ENCODE measurements around the gene IQCN.

IQCN gene, protein sequence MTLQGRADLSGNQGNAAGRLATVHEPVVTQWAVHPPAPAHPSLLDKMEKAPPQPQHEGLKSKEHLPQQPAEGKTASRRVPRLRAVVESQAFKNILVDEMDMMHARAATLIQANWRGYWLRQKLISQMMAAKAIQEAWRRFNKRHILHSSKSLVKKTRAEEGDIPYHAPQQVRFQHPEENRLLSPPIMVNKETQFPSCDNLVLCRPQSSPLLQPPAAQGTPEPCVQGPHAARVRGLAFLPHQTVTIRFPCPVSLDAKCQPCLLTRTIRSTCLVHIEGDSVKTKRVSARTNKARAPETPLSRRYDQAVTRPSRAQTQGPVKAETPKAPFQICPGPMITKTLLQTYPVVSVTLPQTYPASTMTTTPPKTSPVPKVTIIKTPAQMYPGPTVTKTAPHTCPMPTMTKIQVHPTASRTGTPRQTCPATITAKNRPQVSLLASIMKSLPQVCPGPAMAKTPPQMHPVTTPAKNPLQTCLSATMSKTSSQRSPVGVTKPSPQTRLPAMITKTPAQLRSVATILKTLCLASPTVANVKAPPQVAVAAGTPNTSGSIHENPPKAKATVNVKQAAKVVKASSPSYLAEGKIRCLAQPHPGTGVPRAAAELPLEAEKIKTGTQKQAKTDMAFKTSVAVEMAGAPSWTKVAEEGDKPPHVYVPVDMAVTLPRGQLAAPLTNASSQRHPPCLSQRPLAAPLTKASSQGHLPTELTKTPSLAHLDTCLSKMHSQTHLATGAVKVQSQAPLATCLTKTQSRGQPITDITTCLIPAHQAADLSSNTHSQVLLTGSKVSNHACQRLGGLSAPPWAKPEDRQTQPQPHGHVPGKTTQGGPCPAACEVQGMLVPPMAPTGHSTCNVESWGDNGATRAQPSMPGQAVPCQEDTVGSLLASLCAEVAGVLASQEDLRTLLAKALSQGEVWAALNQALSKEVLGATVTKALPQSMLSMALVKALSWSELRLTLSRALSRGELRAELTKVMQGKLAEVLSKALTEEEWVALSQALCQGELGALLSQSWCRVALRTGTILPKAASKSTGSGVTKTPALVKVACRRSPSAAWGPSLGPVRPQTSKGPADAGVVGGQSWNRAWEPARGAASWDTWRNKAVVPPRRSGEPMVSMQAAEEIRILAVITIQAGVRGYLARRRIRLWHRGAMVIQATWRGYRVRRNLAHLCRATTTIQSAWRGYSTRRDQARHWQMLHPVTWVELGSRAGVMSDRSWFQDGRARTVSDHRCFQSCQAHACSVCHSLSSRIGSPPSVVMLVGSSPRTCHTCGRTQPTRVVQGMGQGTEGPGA (N-terminal part only)

DNA sequence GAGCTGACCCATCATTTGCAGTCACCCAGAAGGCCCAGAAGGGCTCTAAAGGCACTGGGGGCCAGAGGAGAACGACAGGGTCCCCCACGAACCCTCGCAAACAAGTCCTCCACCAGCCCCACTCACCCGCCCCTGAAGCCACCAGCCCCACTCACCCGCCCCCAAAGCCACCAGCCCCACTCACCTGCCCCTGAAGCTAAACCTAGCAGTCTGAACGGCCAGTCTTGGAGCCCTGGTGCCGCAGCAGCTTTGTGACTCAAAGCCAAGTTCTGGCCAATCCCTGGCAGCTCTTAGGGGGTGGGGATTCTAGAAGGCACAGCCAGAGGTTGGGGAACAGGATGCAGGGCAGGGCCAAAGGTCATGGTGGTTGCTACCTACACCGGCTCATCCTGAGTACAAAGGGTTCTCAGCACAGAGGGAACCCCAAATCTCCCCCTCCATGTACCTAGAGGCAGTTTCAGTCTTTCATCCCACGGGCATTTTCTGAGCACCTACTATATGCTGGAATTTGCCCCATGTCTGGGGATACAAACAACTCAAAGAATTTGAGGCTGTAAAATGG is at the start of gene IQCN:
TSS of gene IQCN (minus strand) at position 234 of the 562 bp plus-strand sequence. CDS start 4,974 bp downstream, outside the sequence.
- DNase-seq (ENCODE audit: insufficient read length, low spot score) (no peak), FAIRE-seq (no peak)

DNA sequence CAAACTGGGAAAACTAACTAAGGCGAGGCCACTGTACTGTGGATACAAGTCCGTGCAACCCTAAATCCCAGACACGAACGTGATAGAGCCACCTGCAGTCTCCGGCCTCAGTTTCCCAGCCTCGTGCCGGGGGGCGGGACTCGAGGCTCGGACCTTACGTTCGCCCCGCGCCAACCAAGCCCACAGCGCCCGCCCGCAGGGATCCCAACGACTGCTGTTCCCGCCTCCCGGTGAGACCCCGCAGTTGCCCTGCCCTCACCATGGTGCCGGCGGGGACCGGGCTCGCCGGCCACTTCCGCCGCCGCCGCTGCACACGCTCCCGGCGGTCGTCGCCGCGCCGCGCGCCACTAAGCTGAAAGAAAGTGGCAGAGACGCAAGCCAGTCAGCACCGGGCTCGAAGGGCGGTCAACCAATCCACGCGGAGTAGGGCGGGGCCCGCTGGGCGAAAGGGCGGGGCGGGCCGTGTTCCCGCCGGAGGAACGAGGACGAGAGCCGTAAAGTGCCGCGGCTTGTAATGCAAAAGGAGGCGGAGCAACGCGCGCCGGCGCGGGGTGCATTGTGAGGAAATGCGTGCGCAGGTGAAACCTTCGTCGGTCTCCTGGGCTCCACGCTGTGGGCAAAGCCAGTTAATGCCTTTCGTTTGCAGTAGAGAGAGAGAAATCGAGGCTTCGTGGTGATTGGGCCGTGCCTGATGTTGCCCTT is 48.7 kb upstream of the IQCN start, which contains the start of gene LSM4:
TSS of gene LSM4 (minus strand) at position 318 of the 702 bp plus-strand sequence. CDS start at position 262, 56 bp downstream.
- DNase-seq (ENCODE audit: insufficient read length, low spot score) (peak; percentile 94), FAIRE-seq (peak; percentile 97)

DNA sequence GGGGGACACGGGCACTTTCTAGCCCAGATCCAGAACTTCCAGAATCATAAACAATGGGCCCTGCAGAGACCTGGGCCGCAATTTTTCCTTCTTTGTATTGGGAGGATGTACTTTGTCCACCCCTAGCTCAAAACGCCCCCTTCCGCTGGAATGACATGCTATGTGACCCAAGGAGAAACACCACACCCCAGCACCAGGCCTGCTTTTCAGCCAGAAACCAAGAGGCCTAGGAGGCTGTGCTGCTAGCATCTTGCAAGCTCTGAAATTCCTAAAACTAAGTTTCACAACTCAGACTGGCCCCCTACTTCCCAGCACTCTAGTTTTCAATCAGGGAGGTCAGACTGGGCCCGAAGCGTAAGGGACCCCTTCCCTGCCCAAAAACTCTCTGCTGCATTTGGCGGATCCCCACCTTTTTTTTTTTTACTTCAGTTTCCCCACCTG is 48.1 kb upstream of the IQCN start:
- DNase-seq (ENCODE audit: insufficient read length, low spot score) (no peak), FAIRE-seq (peak; percentile 96)

DNA sequence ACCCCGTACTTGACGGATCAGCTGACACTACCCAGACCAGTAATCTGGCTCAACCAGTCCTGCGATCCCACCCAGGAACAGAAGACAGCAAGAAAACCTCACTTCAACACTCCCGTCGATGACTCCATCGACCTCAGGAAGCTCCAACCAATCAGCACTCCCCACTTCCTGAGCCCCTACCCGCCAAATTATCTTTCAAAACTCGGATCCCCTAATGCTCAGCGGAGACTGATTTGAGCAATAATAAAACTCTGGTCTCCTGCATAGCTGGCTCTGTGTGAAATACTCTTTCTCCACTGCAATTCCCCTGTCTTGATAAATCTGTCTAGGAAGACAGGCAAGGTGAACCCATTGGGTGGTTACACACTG is 47.5 kb upstream of the IQCN start:
- DNase-seq (ENCODE audit: insufficient read length, low spot score) (no peak), FAIRE-seq (no peak)

DNA sequence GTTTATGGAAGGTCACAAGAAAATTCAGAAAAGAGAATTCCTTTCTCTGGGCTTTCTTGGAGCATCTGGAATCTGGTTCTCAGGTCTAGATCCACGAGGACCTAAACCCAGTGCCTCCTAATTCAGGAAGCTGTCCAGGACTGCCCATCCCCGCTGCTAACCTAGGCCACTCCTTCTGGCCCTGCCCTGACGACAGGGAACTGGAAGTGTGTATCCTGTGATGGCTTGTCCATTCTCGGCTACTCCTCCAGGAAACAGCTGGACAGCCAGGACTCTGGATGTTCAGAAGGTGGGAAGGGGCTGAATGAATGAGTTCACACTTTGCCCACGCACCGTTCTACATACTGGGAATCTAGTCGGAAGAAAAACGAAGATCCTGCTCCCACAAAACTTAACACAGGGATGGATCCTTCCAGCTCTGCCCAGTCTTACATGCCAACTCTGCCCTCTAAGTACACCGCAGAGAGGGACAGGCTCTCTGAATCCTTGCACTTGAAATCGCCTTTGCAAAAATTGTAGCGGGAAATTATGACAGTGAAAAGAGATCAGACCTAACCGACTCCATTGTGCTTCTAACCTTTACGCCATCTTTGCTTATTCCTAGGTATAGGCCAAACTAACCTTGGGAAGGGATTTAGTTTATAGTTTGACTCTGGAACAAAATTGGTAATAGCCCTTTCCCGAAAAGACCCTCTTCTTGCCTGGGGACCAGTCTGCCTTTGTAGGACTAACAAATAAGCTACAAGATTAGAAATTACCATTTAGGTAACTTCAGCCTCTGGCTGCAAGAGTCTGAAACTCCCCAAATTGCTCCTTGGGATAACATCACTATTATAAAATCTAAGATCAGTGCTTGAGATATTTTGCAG is 46.8 kb upstream of the IQCN start:
- DNase-seq (ENCODE audit: insufficient read length, low spot score) (no peak), FAIRE-seq (no peak)

DNA sequence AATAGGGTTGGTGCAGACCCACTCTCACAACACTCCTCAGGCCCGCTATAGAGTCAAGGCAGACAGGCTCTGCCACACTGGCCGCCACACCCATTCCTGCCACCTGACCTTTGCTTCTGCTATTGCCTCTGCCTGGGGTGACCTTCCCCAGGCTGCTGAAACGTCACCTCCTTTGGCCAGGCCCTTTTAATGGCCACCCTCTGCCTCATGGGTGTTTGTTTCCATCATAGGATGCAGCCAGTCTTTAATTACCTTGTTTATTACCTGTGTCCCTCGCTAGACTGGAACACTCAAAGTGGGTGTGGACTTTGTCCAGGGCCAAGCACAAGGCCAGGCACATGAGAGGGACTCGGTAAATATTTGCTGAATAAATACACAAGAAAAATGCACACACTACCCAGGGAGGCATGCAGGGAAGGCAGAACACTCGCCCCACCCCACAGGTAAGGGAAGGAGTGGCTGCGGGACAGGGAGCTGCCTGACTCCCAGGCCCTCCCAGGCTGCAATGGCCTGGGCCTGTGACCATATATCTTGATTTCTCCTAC is 45.4 kb upstream of the IQCN start:
- no peak for DNase-seq (ENCODE audit: insufficient read length, low spot score)
- FAIRE-seq, result no peak

DNA sequence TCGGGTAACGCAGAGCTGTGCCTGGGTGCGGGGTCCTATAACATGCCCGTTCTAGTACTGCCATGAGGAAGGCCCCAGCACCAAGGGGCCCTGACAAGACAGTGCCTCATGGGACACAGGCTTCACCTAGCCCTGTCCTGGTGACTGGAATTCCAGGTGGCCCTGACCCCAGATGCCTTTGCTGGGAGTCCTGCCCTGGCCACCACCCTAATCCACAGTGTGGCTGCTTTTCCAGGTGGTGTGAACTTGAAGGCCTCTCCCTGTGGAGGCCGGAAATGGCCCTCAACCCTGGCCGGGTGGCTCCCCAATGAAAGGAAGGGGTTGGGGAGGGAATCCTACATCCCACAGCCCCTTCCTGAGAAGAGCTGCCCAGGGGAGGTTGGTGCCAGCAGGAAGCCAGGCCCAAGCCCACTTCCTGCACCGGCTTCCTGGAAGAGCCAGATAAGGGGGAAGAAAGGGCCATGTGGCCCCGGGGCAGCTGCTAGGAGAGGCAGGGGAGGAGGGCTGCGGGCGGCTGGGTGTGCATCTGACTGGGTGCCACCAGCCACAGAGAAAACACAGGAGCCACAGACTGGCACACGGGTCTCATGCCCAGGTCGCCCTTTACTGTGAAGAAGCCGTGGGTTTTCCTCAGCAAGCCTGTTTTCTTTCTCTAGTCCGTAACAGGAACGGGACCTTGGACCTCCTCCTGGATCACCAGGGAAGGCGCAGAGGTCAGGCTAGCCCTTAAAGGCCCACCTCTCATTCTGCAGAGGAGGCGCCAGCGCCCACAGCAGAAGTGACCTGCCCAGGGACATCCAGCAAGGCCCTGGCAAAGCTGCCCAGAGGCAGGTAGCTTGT is 43.9 kb upstream of the IQCN start:
- DNase-seq (ENCODE audit: insufficient read length, low spot score) (no peak), FAIRE-seq (no peak)

DNA sequence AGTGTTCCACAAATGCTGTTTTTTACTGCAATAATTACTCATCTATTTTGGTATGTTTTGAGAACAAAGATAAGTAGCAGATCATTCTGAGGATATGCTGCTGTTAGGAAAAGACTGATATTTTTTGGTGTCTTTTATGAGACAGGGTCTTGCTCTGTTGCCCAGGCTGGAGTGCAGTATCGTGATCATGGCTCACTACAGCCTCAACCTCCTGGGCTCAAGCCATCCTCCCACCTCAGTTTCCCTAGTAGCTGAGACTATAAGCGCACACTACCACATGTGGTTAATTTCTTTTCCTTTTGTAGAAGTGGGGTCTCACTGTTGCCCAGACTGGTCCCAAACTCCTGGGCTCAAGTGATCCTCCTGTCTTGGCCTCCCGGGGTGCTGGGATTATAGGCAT is 39.1 kb upstream of the IQCN start:
- DNase-seq (ENCODE audit: insufficient read length, low spot score) (no peak), FAIRE-seq (no peak)

DNA sequence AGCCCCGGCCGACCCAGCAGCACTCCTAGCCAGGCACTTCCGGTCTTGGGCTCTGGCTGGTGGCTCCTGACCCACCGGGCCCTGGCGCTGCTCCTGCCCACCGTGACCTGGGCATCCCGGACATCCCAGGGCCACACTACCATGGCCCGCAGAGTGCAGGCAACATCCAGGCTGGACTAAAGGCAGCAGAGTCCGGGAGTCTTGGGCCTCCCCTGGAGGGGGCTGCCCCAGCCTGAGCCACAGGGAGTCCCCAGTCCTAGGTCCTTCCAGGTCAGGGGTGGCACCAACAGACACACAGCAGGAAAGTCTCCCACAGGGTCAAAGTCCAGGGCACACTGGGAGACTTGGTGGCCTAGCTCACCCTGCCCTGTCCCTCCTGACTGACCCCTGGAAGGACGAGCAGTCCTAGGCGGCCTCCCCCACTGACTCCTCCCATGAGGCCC is 37.9 kb upstream of the IQCN start:
- DNase-seq (ENCODE audit: insufficient read length, low spot score) (no peak), FAIRE-seq (no peak)

DNA sequence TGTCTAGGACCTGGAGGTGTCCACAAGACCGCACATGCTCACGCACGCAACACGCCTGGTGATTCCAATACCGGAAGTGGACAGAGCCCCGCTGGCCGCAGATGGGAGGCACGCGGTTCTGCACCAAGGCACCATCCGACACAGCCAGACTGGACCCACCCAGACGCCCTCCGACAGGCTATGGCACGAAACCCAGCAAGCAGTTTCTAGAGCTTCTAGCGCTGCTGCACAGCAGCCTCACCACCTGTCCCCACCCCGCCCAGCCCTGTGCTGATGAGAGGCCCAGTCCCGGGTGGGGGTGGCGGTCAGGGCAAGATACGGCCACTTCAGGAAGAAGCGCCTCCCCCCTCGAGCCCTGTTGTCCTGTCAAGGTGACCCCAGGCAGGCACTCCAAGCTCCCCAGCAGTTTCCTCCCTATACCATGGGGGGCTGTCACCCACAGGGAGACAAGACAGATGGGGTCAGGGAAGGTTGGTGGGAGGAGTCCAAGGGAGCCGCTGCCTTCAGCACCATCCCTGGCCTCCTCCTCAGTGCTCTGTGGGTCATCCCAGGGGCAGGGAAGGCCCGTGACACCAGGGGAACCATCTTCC is 37.3 kb upstream of the IQCN start:
- DNase-seq (ENCODE audit: insufficient read length, low spot score), result no peak
- no peak for FAIRE-seq

DNA sequence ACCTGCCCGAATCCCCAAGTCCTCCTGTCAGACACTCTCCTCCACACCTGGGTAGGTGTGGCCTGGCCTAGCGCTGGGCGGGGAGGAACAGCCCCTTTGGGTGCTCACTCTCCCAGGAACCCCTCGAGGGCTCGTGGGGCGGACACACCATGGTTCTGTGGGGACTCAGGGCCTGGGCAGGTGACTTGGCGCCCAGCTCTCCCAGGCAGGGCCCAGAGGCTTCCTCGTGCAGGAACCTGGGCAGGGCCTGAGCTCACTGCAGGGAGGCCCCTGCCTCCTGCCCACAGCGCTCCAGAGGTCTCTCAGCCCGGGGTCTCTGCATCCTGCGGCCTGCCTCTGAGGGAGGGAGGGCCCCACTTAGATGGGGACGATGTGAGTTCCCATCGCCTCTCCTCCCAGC is 36.7 kb upstream of the IQCN start:
- FAIRE-seq, result no peak
- no peak for DNase-seq (ENCODE audit: insufficient read length, low spot score)

DNA sequence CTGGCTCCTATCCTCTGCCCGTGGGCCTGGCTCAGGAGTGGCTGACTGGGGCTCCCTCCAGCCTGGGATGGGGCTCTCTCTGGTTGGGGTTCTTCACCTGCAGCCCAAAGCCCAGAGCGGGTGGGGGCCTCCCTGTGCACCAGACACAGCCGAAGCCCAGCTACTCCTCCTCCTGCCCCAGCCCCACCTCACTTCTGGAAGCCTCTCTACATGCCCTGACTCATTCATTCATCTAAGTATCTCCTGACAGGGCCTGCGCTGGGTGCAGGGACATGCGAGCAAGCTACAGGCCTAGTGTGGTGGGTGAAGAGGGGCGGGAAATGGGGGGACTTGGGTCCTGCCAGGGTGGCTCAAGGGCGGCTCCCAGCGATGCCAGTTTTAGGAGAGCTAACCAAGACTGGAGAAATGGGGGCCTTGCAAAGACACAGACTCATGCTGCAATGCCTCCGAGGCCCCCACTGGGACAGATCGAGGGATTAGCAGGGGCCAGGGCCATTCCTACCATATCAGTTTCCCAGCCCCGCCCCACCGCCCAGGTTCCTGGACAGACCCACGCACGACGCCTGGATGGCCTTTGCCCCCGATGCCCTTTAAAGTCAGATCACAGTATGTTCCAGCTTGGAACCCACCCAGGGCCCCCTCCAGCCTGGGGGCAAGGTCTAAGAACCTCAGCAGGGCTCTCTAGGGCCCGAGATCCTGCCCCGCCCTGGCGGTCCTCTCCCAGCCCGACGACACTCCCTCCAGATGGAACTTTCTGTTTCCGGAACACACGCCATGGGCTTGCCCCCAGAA is 36.1 kb upstream of the IQCN start:
- no peak for FAIRE-seq
- DNase-seq (ENCODE audit: insufficient read length, low spot score), result no peak

DNA sequence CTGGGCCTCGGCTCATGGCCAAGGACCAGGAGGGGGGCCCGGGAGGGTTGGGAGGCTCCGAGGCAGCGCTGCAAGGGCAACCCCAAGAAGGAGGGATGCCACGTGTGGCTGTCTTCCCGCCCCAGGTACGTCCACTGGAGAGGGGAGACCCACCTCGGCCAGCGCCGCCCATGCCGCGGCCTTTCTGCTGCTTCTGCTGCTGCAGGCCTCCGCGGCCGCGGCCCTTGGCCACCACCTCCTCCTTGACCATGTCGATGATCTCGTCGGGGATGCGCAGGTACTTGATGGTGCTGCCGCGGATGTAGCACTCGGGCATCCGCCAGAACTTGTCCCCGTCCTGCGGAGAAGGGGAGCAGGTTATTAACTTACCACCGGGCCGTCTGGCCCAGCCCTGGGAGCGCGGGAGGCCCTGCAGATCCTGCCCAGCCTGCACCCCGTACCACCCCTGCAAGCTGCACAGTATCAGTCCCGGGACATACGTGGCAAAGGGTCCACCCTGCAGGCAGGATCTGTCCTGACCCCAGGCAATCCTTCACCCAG is 35.3 kb upstream of the IQCN start:
- DNase-seq (ENCODE audit: insufficient read length, low spot score) (no peak), FAIRE-seq (no peak)

DNA sequence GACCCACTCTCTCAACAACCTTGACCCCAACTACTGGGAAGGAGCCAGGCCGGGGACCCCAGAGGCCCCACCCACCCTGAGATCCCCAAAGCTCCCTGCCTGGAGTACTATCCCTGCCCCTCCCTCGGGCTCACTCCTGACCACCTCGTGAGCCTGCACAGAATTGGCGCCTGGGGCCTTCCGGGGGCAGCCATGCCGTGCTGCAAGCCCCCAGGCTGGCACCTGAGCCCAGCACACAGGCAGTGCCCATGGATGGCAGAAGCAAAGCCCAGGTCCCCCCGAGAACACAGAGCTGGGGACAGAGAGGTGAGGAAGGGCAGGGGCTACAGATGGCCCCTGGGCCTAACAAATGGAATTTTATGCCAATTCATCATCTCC is 34.7 kb upstream of the IQCN start:
- DNase-seq (ENCODE audit: insufficient read length, low spot score), result no peak
- FAIRE-seq, result no peak

DNA sequence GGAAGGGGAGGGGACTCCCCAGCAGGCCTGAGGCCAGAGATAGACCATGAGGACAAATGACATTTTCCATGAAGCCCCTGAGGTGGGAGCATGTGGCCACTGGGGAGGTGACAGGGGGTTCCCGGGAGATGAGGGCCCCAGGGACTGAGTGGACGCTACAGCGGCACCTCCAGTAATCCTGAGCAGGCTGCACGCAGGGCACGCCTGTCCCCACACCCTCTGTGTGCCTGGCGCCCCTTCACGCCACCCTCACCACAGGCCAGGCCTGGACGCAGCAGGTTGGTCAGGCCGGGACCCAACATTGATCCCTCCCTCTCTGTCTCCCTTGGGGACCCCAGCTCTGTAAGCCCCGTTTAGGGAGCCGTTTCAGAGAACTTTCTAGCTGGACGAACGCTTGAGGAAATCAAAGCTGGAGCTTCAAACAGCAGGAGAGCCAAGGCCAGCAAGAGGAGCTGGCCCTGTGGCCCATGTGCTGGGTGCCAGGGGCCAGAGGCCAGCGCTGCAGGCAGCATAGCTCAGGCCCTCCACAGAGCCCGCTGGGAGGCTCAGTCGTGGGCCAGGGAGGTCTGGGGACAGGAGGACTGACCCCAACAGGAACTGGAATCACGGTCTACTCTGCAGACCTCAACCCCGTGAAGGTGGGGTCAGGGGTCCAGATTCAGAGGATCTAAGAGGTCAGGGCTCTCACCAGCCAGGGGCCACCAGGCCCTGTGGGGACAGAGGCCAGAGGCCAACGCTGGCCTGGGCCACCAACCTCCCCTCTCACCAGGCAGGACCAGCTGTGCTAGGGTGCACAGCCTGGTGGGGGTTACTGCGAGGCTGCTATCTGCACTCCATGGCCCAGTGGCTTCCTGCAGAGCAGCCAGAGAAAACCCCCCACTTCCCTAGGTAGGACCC is 34.0 kb upstream of the IQCN start:
- DNase-seq (ENCODE audit: insufficient read length, low spot score) (no peak), FAIRE-seq (no peak)
